ENCODE results near the gene KLHL5.

Gene KLHL5

DNA sequence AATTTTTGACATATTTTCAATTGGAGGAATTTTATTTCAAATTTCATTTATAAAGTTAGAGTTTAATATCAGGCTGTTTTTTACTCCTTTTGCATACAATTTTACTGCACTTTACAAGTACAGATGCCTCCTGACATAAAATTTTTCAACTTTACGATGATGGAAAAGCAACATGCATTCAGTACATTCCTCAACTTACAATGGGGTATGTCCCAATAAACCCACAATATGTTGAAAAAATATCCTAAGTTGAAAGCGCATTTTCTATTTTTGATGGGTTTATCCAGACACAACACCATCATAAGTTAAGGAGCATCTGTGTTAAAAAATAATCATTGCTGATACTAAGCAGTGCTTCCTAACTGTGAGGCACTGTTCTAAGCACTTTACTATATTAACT, 4.3 kb downstream of the KLHL5 start:
- H3K9me3 ChIP-seq (ENCODE audit: control insufficient read depth, insufficient read depth, low read length), result no peaks in the 10 kb centered on the region
- H3K4me1 ChIP-seq (ENCODE audit: control insufficient read depth, low read length), result peaks cover 21% of the 10 kb centered on the region
- no peaks in the 10 kb centered on the region for H3K27me3 ChIP-seq (ENCODE audit: control insufficient read depth, low read length)
- H3K9me2 ChIP-seq (replicated peaks; ENCODE audit: control insufficient read depth, low read length), result no peaks in the 10 kb centered on the region
- H3F3A ChIP-seq (ENCODE audit: control insufficient read depth, insufficient read depth), result 0 out of 2 replicates have a peak, but pooled peaks cover 3% of the 10 kb centered on the region
- H3K36me3 ChIP-seq (ENCODE audit: control insufficient read depth, low read length), result no peaks in the 10 kb centered on the region
- no peak overlapping the region for H3K27ac ChIP-seq (ENCODE audit: low read depth, low read length)
- peaks cover 83% of the 10 kb centered on the region for H3K79me2 ChIP-seq (ENCODE audit: control insufficient read depth, low read length)
- no peak overlapping the region for H3K4me2 ChIP-seq (ENCODE audit: low read length)
- no peak for TF ChIP-seq EZH2phosphoT487 (IDR thresholded peaks at IDR 0.05; ENCODE audit: borderline replicate concordance, low read length)
- TF ChIP-seq, protein P1, sequence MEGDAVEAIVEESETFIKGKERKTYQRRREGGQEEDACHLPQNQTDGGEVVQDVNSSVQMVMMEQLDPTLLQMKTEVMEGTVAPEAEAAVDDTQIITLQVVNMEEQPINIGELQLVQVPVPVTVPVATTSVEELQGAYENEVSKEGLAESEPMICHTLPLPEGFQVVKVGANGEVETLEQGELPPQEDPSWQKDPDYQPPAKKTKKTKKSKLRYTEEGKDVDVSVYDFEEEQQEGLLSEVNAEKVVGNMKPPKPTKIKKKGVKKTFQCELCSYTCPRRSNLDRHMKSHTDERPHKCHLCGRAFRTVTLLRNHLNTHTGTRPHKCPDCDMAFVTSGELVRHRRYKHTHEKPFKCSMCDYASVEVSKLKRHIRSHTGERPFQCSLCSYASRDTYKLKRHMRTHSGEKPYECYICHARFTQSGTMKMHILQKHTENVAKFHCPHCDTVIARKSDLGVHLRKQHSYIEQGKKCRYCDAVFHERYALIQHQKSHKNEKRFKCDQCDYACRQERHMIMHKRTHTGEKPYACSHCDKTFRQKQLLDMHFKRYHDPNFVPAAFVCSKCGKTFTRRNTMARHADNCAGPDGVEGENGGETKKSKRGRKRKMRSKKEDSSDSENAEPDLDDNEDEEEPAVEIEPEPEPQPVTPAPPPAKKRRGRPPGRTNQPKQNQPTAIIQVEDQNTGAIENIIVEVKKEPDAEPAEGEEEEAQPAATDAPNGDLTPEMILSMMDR (IDR thresholded peaks at IDR 0.05; ENCODE audit: low read depth, low read length, poor library complexity, severe bottlenecking), result no peak
- peaks cover 6% of the 10 kb centered on the region; the same call in 1 of the 2 replicates for H4K20me1 ChIP-seq (ENCODE audit: control insufficient read depth, insufficient read depth, low read depth, low read length)
- no peak overlapping the region for H3K4me3 ChIP-seq (ENCODE audit: low read length)

DNA sequence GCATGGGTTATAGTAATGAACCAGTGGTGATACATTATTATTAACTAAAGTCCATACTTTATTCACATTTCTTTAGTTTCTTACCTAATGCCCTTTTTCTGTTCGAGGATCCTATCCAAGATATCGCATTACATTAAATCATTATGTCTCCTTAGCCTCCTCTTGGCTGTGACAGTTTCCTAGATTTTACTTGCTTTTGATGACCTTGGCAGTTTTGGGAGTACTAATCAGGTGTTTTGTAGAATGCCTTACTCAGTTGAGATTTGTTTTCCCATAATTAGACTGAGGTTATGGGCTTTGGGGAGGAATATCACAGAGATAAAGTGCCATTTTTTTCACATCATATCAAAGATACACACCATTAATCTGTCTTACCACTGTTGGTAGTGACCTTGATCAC, 5.0 kb downstream of the KLHL5 start:
- H3K4me1 ChIP-seq (ENCODE audit: control insufficient read depth, low read length), result peaks cover 14% of the 10 kb centered on the region
- H4K20me1 ChIP-seq (ENCODE audit: control insufficient read depth, insufficient read depth, low read depth, low read length), result no peaks in the 10 kb centered on the region
- H3F3A ChIP-seq (ENCODE audit: control insufficient read depth, insufficient read depth), result 0 out of 2 replicates have a peak, but pooled peaks cover 3% of the 10 kb centered on the region
- no peak overlapping the region for H3K27ac ChIP-seq (ENCODE audit: low read depth, low read length)
- no peaks in the 10 kb centered on the region for H3K36me3 ChIP-seq (ENCODE audit: control insufficient read depth, low read length)
- H3K9me2 ChIP-seq (replicated peaks; ENCODE audit: control insufficient read depth, low read length), result no peaks in the 10 kb centered on the region
- peaks cover 83% of the 10 kb centered on the region for H3K79me2 ChIP-seq (ENCODE audit: control insufficient read depth, low read length)
- TF ChIP-seq, protein P1 (IDR thresholded peaks at IDR 0.05; ENCODE audit: low read depth, low read length, poor library complexity, severe bottlenecking), result no peak
- no peak for TF ChIP-seq EZH2phosphoT487 (IDR thresholded peaks at IDR 0.05; ENCODE audit: borderline replicate concordance, low read length)
- no peaks in the 10 kb centered on the region for H3K9me3 ChIP-seq (ENCODE audit: control insufficient read depth, insufficient read depth, low read length)
- H3K4me2 ChIP-seq (ENCODE audit: low read length), result no peak overlapping the region
- no peaks in the 10 kb centered on the region for H3K27me3 ChIP-seq (ENCODE audit: control insufficient read depth, low read length)
- H3K4me3 ChIP-seq (ENCODE audit: low read length), result no peak overlapping the region

DNA sequence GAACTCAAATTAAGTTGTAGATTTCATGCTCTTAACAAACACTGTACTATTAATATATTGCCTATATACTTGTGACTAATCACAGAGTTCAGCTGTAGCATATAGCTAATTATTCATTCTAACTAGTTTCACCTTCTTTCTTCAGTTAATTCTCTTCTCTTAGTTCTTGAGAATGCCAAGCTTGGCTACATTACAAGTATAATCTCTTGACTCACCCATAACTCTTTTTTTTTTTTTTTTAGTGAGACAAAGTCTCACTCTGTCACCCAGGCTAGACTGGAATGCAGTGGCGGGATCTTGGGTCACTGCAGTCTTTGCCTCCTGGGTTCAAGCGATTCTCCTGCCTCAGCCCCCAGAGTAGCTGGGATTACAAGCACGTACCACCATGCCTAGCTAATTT, 5.4 kb downstream of the KLHL5 start:
- no peaks in the 10 kb centered on the region for H3K36me3 ChIP-seq (ENCODE audit: control insufficient read depth, low read length)
- peaks cover 10% of the 10 kb centered on the region for H3K4me1 ChIP-seq (ENCODE audit: control insufficient read depth, low read length)
- H4K20me1 ChIP-seq (ENCODE audit: control insufficient read depth, insufficient read depth, low read depth, low read length), result no peaks in the 10 kb centered on the region
- H3K27ac ChIP-seq (ENCODE audit: low read depth, low read length), result no peak overlapping the region
- H3K79me2 ChIP-seq (ENCODE audit: control insufficient read depth, low read length), result peaks cover 81% of the 10 kb centered on the region
- no peak overlapping the region for H3K4me2 ChIP-seq (ENCODE audit: low read length)
- H3F3A ChIP-seq (ENCODE audit: control insufficient read depth, insufficient read depth), result 0 out of 2 replicates have a peak, but pooled peaks cover 3% of the 10 kb centered on the region
- TF ChIP-seq, protein P1 (IDR thresholded peaks at IDR 0.05; ENCODE audit: low read depth, low read length, poor library complexity, severe bottlenecking), result no peak
- no peak for TF ChIP-seq EZH2phosphoT487 (IDR thresholded peaks at IDR 0.05; ENCODE audit: borderline replicate concordance, low read length)
- no peaks in the 10 kb centered on the region for H3K27me3 ChIP-seq (ENCODE audit: control insufficient read depth, low read length)
- H3K4me3 ChIP-seq (ENCODE audit: low read length), result no peak overlapping the region
- no peaks in the 10 kb centered on the region for H3K9me3 ChIP-seq (ENCODE audit: control insufficient read depth, insufficient read depth, low read length)
- no peaks in the 10 kb centered on the region for H3K9me2 ChIP-seq (replicated peaks; ENCODE audit: control insufficient read depth, low read length)
